Measurements from ENCODE around the gene PYGM.
A peak's percentile ranks its signal among the peaks of the same experiment; 100 is the strongest.

Gene PYGM

GRCh38 chr11:64746486-64746885, 13.3 kb downstream of the PYGM start:
- TF ChIP-seq CREB1 (IDR thresholded peaks at IDR 0.05; ENCODE audit: low read depth) (no peak), TEAD4 (IDR thresholded peaks at IDR 0.05) (no peak), MAX (IDR thresholded peaks at IDR 0.05) (no peak), CEBPB (IDR thresholded peaks at IDR 0.05) (no peak), NFIC (IDR thresholded peaks at IDR 0.05) (no peak), TCF12 (IDR thresholded peaks at IDR 0.05; ENCODE audit: low read depth) (no peak), REST (IDR thresholded peaks at IDR 0.05; ENCODE audit: low read depth) (no peak), FOXM1 (IDR thresholded peaks at IDR 0.05; ENCODE audit: borderline replicate concordance, low read depth) (no peak), YY1 (IDR thresholded peaks at IDR 0.05; ENCODE audit: low read depth) (no peak), EGR1 (IDR thresholded peaks at IDR 0.05) (no peak), ZBTB7A (IDR thresholded peaks at IDR 0.05; ENCODE audit: low read depth) (no peak), RAD21 (IDR thresholded peaks at IDR 0.05; ENCODE audit: low read depth) (no peak), EP300 (IDR thresholded peaks at IDR 0.05; ENCODE audit: borderline replicate concordance) (no peak), USF1 (IDR thresholded peaks at IDR 0.05) (no peak), TAF1 (IDR thresholded peaks at IDR 0.05; ENCODE audit: low read depth) (no peak)

- TF ChIP-seq EGR1 (IDR thresholded peaks at IDR 0.05) (peak; percentile 75), ZBTB7A (IDR thresholded peaks at IDR 0.05; ENCODE audit: low read depth) (peak; percentile 75), TAF1 (IDR thresholded peaks at IDR 0.05; ENCODE audit: low read depth) (no peak)
Observed at GRCh38 chr11:64745521-64746328, 14.0 kb downstream of the PYGM start.

- TF ChIP-seq ZBTB7A (IDR thresholded peaks at IDR 0.05; ENCODE audit: low read depth): peak; percentile 96
- no peak for TF ChIP-seq EGR1 (IDR thresholded peaks at IDR 0.05)
- TF ChIP-seq NFIC (IDR thresholded peaks at IDR 0.05): no peak
Observed at GRCh38 chr11:64745189-64745520, 14.6 kb downstream of the PYGM start.

GRCh38 chr11:64744544-64745188, 15.1 kb downstream of the PYGM start:
- peak; percentile 60; the same call in 1 of the 2 replicates for TF ChIP-seq EGR1 (IDR thresholded peaks at IDR 0.05)
- no peak for TF ChIP-seq ZBTB7A (IDR thresholded peaks at IDR 0.05; ENCODE audit: low read depth)
- no peak for TF ChIP-seq TAF1 (IDR thresholded peaks at IDR 0.05; ENCODE audit: low read depth)
- no peak for TF ChIP-seq REST (IDR thresholded peaks at IDR 0.05; ENCODE audit: low read depth)
- TF ChIP-seq CEBPB (IDR thresholded peaks at IDR 0.05): no peak

- TF ChIP-seq RAD21 (IDR thresholded peaks at IDR 0.05; ENCODE audit: low read depth) (peak; percentile 56), MAX (IDR thresholded peaks at IDR 0.05) (peak; percentile 28), TEAD4 (IDR thresholded peaks at IDR 0.05) (no peak), ZBTB7A (IDR thresholded peaks at IDR 0.05; ENCODE audit: low read depth) (peak; percentile 13; the same call in 1 of the 2 replicates), NFIC (IDR thresholded peaks at IDR 0.05) (no peak), USF1 (IDR thresholded peaks at IDR 0.05) (0 out of 2 replicates have a peak, but pooled peaks have one; percentile 11)
Observed at GRCh38 chr11:64743591-64744543, 15.9 kb downstream of the PYGM start, which contains the start of gene RASGRP2. Gene RASGRP2, minus strand, starts transcription at chr11:64744142. Its CDS starts 1,276 bp downstream, at chr11:64742866.
